GM12878 (cell line): ENCODE results near the gene SLC38A8. TPM values are rescaled to one million over a fixed set of nuclear protein-coding genes. Genes with fewer than 3 reads are reported as not detected.

Experiments
- ATAC-seq: fragments of 200-7000 bp; cut with Tn5 transposase; 3 replicates; pipeline ENCODE4 v1.9.1; 2020; ENCODE audit warnings: mild to moderate bottlenecking, moderate library complexity
- BruUV-seq: library from RNA; stranded (reverse); fragments of 400-500 nt; replicated peaks from 2 replicates; lab custom pipeline; 2021; lab: Mats Ljungman, UMichigan
- CTCF ChIA-PET: fragments of 300-600 bp; sonication (Branson Sonifier 250); formaldehyde crosslinking; extraction: SDS; loops from one replicate; lab custom pipeline; 2021; ENCODE audit warnings: inconsistent platforms; lab: Yijun Ruan, JAX
- POLR2A ChIA-PET: fragments of 350-600 bp; formaldehyde crosslinking; extraction: SDS; loops from one replicate; lab custom pipeline; 2021; ENCODE audit warnings: inconsistent platforms; lab: Charles Lee
- RAD21 ChIA-PET: fragments of 300-600 bp; sonication (Branson Sonifier 250); formaldehyde crosslinking; loops from one replicate; lab custom pipeline; 2023; ENCODE audit warnings: antibody characterized with exemption; ENCODE audit not compliant: unreplicated experiment; lab: Charles Lee
- SMC1A ChIA-PET: fragments of 300-600 bp; sonication (Branson Sonifier 250); formaldehyde crosslinking; loops from one replicate; lab custom pipeline; 2023; ENCODE audit not compliant: unreplicated experiment, uncharacterized antibody; lab: Charles Lee
- DNase-seq: peaks from one replicate; pipeline ENCODE4 v3.0.0-alpha.2; 2011; ENCODE audit warnings: low read depth, low spot score
- FAIRE-seq: peaks from 3 replicates; lab custom pipeline; 2011; peaks lifted over from hg19 to GRCh38; lab: Jason Lieb, UNC
- H2AFZ ChIP-seq: 2 replicates; pipeline ENCODE4 v1.6.0; 2011; ENCODE audit warnings: low read depth, low read length, control low read depth; ENCODE audit not compliant: control insufficient read depth
- H3K27ac ChIP-seq: 2 replicates; pipeline ENCODE4 v1.5.1; 2011; ENCODE audit warnings: control low read depth; ENCODE audit not compliant: control insufficient read depth, insufficient read depth
- H3K27me3 ChIP-seq, 2 experiments: replicated peaks in 1 of 2; 2 replicates each; pipeline versions ENCODE4 v1.6.0 to v1.6.1; 2011; ENCODE audit warnings: low read length in 1 of 2; ENCODE audit not compliant: control insufficient read depth in 2 of 2, insufficient read depth in 2 of 2
- H3K36me3 ChIP-seq, 2 experiments: 2 replicates each; pipeline ENCODE4 v1.5.1; 2011; ENCODE audit warnings: low read length in 1 of 2; ENCODE audit not compliant: control insufficient read depth in 2 of 2, insufficient read depth in 2 of 2
- H3K4me1 ChIP-seq: 2 replicates; pipeline ENCODE4 v1.6.1; 2011; ENCODE audit warnings: mild to moderate bottlenecking, low read length, moderate library complexity, mixed read lengths; ENCODE audit not compliant: control insufficient read depth, insufficient read depth
- H3K4me2 ChIP-seq: 2 replicates; pipeline ENCODE4 v1.6.0; 2011; ENCODE audit warnings: control low read depth; ENCODE audit not compliant: control insufficient read depth, insufficient read depth
- H3K4me3 ChIP-seq: fragments of 200-600 bp; sonication (generic); 2 replicates; pipeline ENCODE4 v1.5.1; 2016
- H3K79me2 ChIP-seq: 2 replicates; pipeline ENCODE4 v1.6.0; 2011; ENCODE audit warnings: low read length; ENCODE audit not compliant: control insufficient read depth, insufficient read depth
- H3K9ac ChIP-seq: 2 replicates; pipeline ENCODE4 v1.8.0; 2011; ENCODE audit warnings: low read length, control low read depth, mixed read lengths; ENCODE audit not compliant: control insufficient read depth, insufficient read depth
- H3K9me3 ChIP-seq: replicated peaks from 3 replicates; pipeline ENCODE4 v1.5.1; 2011; ENCODE audit warnings: mild to moderate bottlenecking, low read length; ENCODE audit not compliant: control insufficient read depth, insufficient read depth
- H4K20me1 ChIP-seq: 2 replicates; pipeline ENCODE4 v1.6.0; 2011; ENCODE audit not compliant: control insufficient read depth, insufficient read depth
- BMI1 ChIP-seq: fragments of 450-650 bp; IDR thresholded peaks from 2 replicates; pipeline ENCODE4 v1.6.1; 2016; ENCODE audit warnings: mild to moderate bottlenecking, moderate library complexity, borderline replicate concordance
- IKZF2 ChIP-seq, 2 experiments: fragments of 450-650 bp; IDR thresholded peaks; 2 replicates each; pipeline ENCODE4 v1.6.1; 2017; ENCODE audit warnings: mild to moderate bottlenecking in 2 of 2, moderate library complexity in 2 of 2
- IRF5 ChIP-seq: fragments of 450-650 bp; IDR thresholded peaks from 2 replicates; pipeline ENCODE4 v1.6.1; 2017; ENCODE audit warnings: borderline replicate concordance
- MEF2A ChIP-seq: IDR thresholded peaks from 2 replicates; pipeline ENCODE4 v1.6.1; 2011; ENCODE audit warnings: low read depth, mild to moderate bottlenecking, low read length, moderate library complexity; ENCODE audit not compliant: insufficient read depth
- NR2C2 ChIP-seq: IDR thresholded peaks from 2 replicates; pipeline ENCODE4 v1.6.1; 2011; ENCODE audit warnings: borderline replicate concordance, low read depth; ENCODE audit not compliant: control insufficient read depth, insufficient read length
- RUNX3 ChIP-seq: IDR thresholded peaks from 2 replicates; pipeline ENCODE4 v1.6.1; 2012; ENCODE audit warnings: low read length, inconsistent platforms
- ZNF217 ChIP-seq: fragments of 450-650 bp; IDR thresholded peaks from 2 replicates; pipeline ENCODE4 v1.6.1; 2017; ENCODE audit warnings: antibody characterized with exemption, mild to moderate bottlenecking
- ZNF274 ChIP-seq: IDR thresholded peaks from one replicate; pipeline ENCODE4 v1.8.0; 2011; ENCODE audit not compliant: insufficient read length, insufficient read depth
- WGBS: methylation state at CpG from one replicate; pipeline ENCODE4 v1.1.6; 2016; ENCODE audit warnings: low lambda C conversion rate; ENCODE audit not compliant: insufficient replicate concordance, insufficient coverage; ENCODE audit errors: missing lambda C conversion rate; 5-methylcytosine and 5-hydroxymethylcytosine counted together
- in situ Hi-C: fragments of 300-500 bp; cut with MboI; formaldehyde crosslinking; loops from 9 replicates; pipeline ENCODE4 v1.14.3; 2018; ENCODE audit warnings: mixed read lengths
- intact Hi-C: fragments of 100-400 bp; cut with micrococcal nuclease; formaldehyde crosslinking; loops from one replicate; pipeline ENCODE4 v1.14.2; 2022; ENCODE audit not compliant: unreplicated experiment
- polyA plus RNA-seq, 11 experiments: library from polyadenylated mRNA; depleted of rRNA in 4 of 11; unstranded in 6 of 11; stranded (reverse) in 5 of 11; fragments of >200 nt; fragmentation: Nextera tagmentation in 4 of 11; fragmentation: Illumina TruSeq in 1 of 11; extraction: Ambion mirVana in 4 of 11; extraction: Trizol in 1 of 11; gene quantifications; 1 replicate in 1 of 11; 2 replicates in 10 of 11; pipeline versions ENCODE4 v1.2.1 to v1.2.3, GENCODE V29; 2011 to 2016; ENCODE audit warnings: inconsistent platforms in 2 of 11, missing spikeins in 2 of 11, low read depth in 1 of 11
- total RNA-seq, 4 experiments: library from RNA; depleted of rRNA in 3 of 4; stranded (reverse); fragments of >200 nt in 3 of 4; fragmentation: Illumina TruSeq in 1 of 4; extraction: Trizol in 1 of 4; gene quantifications; 2 replicates each; pipeline versions ENCODE4 v1.2.1 to v1.2.3, GENCODE V29; 2013 to 2021
- TF ChIP-seq, protein P1 (sequence below): fragments of 450-650 bp; formaldehyde crosslinking; IDR thresholded peaks from 2 replicates; pipeline ENCODE4 v1.5.0; 2022; ENCODE audit warnings: mild to moderate bottlenecking, missing genetic modification characterization
- TF ChIP-seq, protein P2 (sequence below): fragments of 450-650 bp; IDR thresholded peaks from 2 replicates; pipeline ENCODE4 v1.6.1; 2017; ENCODE audit warnings: mild to moderate bottlenecking, low read depth, inconsistent platforms; ENCODE audit not compliant: poor library complexity, severe bottlenecking

SLC38A8 gene
- total and polyA plus RNA-seq, 10 of the 15 experiments (the other 5 are each of a cell fraction or from before 2014, with no cell fraction given): not detected

DNA sequence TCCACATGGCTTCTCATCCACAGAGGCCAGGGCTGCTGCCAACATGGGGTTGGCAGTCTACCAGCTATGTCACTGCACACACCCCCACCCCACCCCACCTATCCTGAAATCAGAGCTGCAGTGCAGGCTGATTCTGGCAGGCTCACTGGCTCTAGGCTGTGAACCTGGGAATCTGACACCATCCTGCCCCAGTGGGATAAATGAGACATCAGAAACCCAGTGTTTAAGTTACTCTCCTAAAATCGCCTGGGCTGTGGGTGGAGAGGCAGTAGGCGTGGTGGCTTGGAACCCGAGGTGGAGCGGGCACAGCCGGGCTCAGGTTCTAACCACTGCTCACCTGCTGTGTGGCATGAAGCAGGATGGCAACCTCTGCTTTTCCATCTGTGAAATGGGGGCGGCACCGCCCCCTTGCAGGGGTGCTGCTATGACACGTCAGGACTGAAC, 5.6 kb downstream of the SLC38A8 start:
- TF ChIP-seq IKZF2 (IDR thresholded peaks at IDR 0.05) (no peak), NR2C2 (no peak), ZNF217 (no peak), RUNX3 (no peak), ZNF274 (no peak), BMI1 (no peak), IRF5 (no peak), MEF2A (no peak)
- TF ChIP-seq, protein P1, sequence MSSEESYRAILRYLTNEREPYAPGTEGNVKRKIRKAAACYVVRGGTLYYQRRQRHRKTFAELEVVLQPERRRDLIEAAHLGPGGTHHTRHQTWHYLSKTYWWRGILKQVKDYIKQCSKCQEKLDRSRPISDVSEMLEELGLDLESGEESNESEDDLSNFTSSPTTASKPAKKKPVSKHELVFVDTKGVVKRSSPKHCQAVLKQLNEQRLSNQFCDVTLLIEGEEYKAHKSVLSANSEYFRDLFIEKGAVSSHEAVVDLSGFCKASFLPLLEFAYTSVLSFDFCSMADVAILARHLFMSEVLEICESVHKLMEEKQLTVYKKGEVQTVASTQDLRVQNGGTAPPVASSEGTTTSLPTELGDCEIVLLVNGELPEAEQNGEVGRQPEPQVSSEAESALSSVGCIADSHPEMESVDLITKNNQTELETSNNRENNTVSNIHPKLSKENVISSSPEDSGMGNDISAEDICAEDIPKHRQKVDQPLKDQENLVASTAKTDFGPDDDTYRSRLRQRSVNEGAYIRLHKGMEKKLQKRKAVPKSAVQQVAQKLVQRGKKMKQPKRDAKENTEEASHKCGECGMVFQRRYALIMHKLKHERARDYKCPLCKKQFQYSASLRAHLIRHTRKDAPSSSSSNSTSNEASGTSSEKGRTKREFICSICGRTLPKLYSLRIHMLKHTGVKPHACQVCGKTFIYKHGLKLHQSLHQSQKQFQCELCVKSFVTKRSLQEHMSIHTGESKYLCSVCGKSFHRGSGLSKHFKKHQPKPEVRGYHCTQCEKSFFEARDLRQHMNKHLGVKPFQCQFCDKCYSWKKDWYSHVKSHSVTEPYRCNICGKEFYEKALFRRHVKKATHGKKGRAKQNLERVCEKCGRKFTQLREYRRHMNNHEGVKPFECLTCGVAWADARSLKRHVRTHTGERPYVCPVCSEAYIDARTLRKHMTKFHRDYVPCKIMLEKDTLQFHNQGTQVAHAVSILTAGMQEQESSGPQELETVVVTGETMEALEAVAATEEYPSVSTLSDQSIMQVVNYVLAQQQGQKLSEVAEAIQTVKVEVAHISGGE (CRISPR knock-in tag): no peak
- TF ChIP-seq, protein P2, sequence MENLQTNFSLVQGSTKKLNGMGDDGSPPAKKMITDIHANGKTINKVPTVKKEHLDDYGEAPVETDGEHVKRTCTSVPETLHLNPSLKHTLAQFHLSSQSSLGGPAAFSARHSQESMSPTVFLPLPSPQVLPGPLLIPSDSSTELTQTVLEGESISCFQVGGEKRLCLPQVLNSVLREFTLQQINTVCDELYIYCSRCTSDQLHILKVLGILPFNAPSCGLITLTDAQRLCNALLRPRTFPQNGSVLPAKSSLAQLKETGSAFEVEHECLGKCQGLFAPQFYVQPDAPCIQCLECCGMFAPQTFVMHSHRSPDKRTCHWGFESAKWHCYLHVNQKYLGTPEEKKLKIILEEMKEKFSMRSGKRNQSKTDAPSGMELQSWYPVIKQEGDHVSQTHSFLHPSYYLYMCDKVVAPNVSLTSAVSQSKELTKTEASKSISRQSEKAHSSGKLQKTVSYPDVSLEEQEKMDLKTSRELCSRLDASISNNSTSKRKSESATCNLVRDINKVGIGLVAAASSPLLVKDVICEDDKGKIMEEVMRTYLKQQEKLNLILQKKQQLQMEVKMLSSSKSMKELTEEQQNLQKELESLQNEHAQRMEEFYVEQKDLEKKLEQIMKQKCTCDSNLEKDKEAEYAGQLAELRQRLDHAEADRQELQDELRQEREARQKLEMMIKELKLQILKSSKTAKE: no peak
- H3K27ac ChIP-seq: no peak overlapping the region
- FAIRE-seq: no peak
- ChIA-PET SMC1A (no interaction called here), POLR2A (no interaction called here), RAD21 (no interaction called here), CTCF (no interaction called here)
- no peak for ATAC-seq
- H3K36me3 ChIP-seq: no peaks in the 10 kb centered on the region
- no TSS peak for BruUV-seq
- H3K4me3 ChIP-seq: no peak overlapping the region
- H4K20me1 ChIP-seq: no peaks in the 10 kb centered on the region
- intact Hi-C loops: no loop called here
- H3K4me2 ChIP-seq: no peak overlapping the region
- H3K9ac ChIP-seq: no peak overlapping the region
- no peak overlapping the region for H2AFZ ChIP-seq
- 62% methylated on average over 8 of the region's 8 CpGs for WGBS
- no peaks in the 10 kb centered on the region for H3K4me1 ChIP-seq
- in situ Hi-C loops: no loop called here
- H3K9me3 ChIP-seq: no peaks in the 10 kb centered on the region
- no peaks in the 10 kb centered on the region for H3K79me2 ChIP-seq
- no peak for DNase-seq
- H3K27me3 ChIP-seq: no peaks in the 10 kb centered on the region; a peak in 1 of 4 replicates
